ENCODE data around the gene CD63.
A peak's percentile ranks its signal among the peaks of the same experiment; 100 is the strongest.

CD63 gene

GRCh38 chr12:55712700-55713415, 16.0 kb downstream of the CD63 start:
- Histone ChIP-seq H3K4me3 (ENCODE audit: low read depth, low read length) (no peak overlapping the region), H3K4me1 (ENCODE audit: control insufficient read depth, insufficient read depth, low read length) (peaks cover 12% of the 10 kb centered on the region; the same call in 1 of the 2 replicates), H3K9me3 (ENCODE audit: control insufficient read depth, insufficient read depth, low read depth, low read length) (no peaks in the 10 kb centered on the region), H3K27ac (ENCODE audit: extremely low read depth, low read depth, low read length) (no peak overlapping the region), H3K36me3 (ENCODE audit: control insufficient read depth in 2 of 2, insufficient read depth in 1 of 2, low read length in 2 of 2) (no peaks in the 10 kb centered on the region)
- ChIA-PET CTCF (interaction anchor here (0.6 to 1.2 kb wide), 6 partner anchors 16 to 67 kb away, joined by 3 to 5 read pairs (median 4); no protein-coding TSS in a partner anchor), POLR2A (interaction anchor here (1.7 kb wide), 1 partner anchor 16 kb away, joined by 4 read pairs; the partner anchor contains the start of gene CD63)
- TF ChIP-seq ZBTB17 (tag by site-specific recombination; IDR thresholded peaks at IDR 0.05) (peak; percentile 48; the same call in 1 of the 2 replicates), KLF9 (tag by site-specific recombination; IDR thresholded peaks at IDR 0.05; ENCODE audit: low read depth) (no peak), KLF1 (tag by site-specific recombination; IDR thresholded peaks at IDR 0.05) (no peak), YY2 (tag by site-specific recombination; IDR thresholded peaks at IDR 0.05) (no peak), KLF16 (tag by site-specific recombination; IDR thresholded peaks at IDR 0.05) (no peak), ZNF776 (tag by site-specific recombination; IDR thresholded peaks at IDR 0.05; ENCODE audit: borderline replicate concordance) (no peak), ZNF768 (tag by site-specific recombination; IDR thresholded peaks at IDR 0.05) (no peak)

GRCh38 chr12:55711786-55712553, 16.8 kb downstream of the CD63 start:
- H3K4me3 ChIP-seq (ENCODE audit: low read depth, low read length), result no peak overlapping the region
- H3K27ac ChIP-seq (ENCODE audit: extremely low read depth, low read depth, low read length), result no peak overlapping the region
- CTCF ChIA-PET, result interaction anchor here (0.5 to 1.2 kb wide), 6 partner anchors 15 to 819 kb away, joined by 3 to 4 read pairs (median 3); a partner anchor contains a TSS
- 0 out of 2 replicates have a peak, but pooled peaks cover 3% of the 10 kb centered on the region for H3K4me1 ChIP-seq (ENCODE audit: control insufficient read depth, insufficient read depth, low read length)
- TF ChIP-seq ZNF654 (tag by site-specific recombination; IDR thresholded peaks at IDR 0.05; ENCODE audit: low read depth) (no peak), PRDM4 (tag by site-specific recombination; IDR thresholded peaks at IDR 0.05) (0 out of 2 replicates have a peak, but pooled peaks have one; percentile 37)
- POLR2A ChIA-PET, result interaction anchor here (1.7 kb wide), 1 partner anchor 17 kb away, joined by 4 read pairs; the partner anchor contains the start of gene CD63
- H3K9me3 ChIP-seq (ENCODE audit: control insufficient read depth, insufficient read depth, low read depth, low read length), result no peaks in the 10 kb centered on the region
- no peaks in the 10 kb centered on the region for H3K36me3 ChIP-seq (ENCODE audit: control insufficient read depth in 2 of 2, insufficient read depth in 1 of 2, low read length in 2 of 2)

GRCh38 chr12:55708695-55709233, 20.0 kb downstream of the CD63 start:
- POLR2A ChIA-PET, result no interaction called here
- TF ChIP-seq ZNF670 (tag by site-specific recombination; IDR thresholded peaks at IDR 0.05; ENCODE audit: low read depth) (no peak), ZNF311 (tag by site-specific recombination; IDR thresholded peaks at IDR 0.05; ENCODE audit: borderline replicate concordance) (no peak), KLF1 (tag by site-specific recombination; IDR thresholded peaks at IDR 0.05) (peak; percentile 14; the same call in 1 of the 2 replicates), ZBTB17 (tag by site-specific recombination; IDR thresholded peaks at IDR 0.05) (0 out of 2 replicates have a peak, but pooled peaks have one; percentile 9), ZIC2 (tag by site-specific recombination; IDR thresholded peaks at IDR 0.05) (0 out of 2 replicates have a peak, but pooled peaks have one; percentile 18)
- no peak overlapping the region for H3K4me3 ChIP-seq (ENCODE audit: low read depth, low read length)
- no peaks in the 10 kb centered on the region for H3K36me3 ChIP-seq (ENCODE audit: control insufficient read depth in 2 of 2, insufficient read depth in 1 of 2, low read length in 2 of 2)
- CTCF ChIA-PET, result no interaction called here
- H3K4me1 ChIP-seq (ENCODE audit: control insufficient read depth, insufficient read depth, low read length), result no peaks in the 10 kb centered on the region; the same call in 1 of the 2 replicates
- no peaks in the 10 kb centered on the region for H3K9me3 ChIP-seq (ENCODE audit: control insufficient read depth, insufficient read depth, low read depth, low read length)
- no peak overlapping the region for H3K27ac ChIP-seq (ENCODE audit: extremely low read depth, low read depth, low read length)
